A673 (cell line): ENCODE results near the gene ZNF770. TPM values are rescaled to one million over a fixed set of nuclear protein-coding genes. Genes with fewer than 3 reads are reported as not detected.

Experiments
- BruUV-seq: library from RNA; stranded (reverse); fragments of 400-500 nt; replicated peaks from 2 replicates; lab custom pipeline; 2021; lab: Mats Ljungman, UMichigan
- CTCF ChIA-PET: fragments of 300-600 bp; sonication (Branson Sonifier 250); formaldehyde crosslinking; loops from one replicate; lab custom pipeline; 2022; ENCODE audit warnings: antibody characterized with exemption; lab: Charles Lee
- POLR2A ChIA-PET: fragments of 300-600 bp; sonication (Branson Sonifier 250); formaldehyde crosslinking; loops from one replicate; lab custom pipeline; 2022; ENCODE audit warnings: antibody characterized with exemption; ENCODE audit not compliant: low non-redundant PET; lab: Charles Lee
- DNase-seq: peaks from one replicate; pipeline ENCODE4 v3.0.0-alpha.2; 2015; ENCODE audit warnings: low spot score
- H3K27ac ChIP-seq: fragments of 200-600 bp; sonication (generic); 2 replicates; pipeline ENCODE4 v1.5.1; 2016; ENCODE audit warnings: mixed run types, low read depth, mild to moderate bottlenecking, mixed read lengths, antibody characterized with exemption, low read length; ENCODE audit not compliant: poor library complexity, severe bottlenecking
- H3K27me3 ChIP-seq: fragments of 200-600 bp; sonication (generic); replicated peaks from 2 replicates; pipeline ENCODE4 v1.6.1; 2017; ENCODE audit warnings: mixed run types, low read depth, mild to moderate bottlenecking, mixed read lengths, antibody characterized with exemption, low read length; ENCODE audit not compliant: insufficient read depth, poor library complexity
- H3K36me3 ChIP-seq: fragments of 200-600 bp; sonication (generic); 2 replicates; pipeline ENCODE4 v1.6.1; 2016; ENCODE audit warnings: mixed run types, mild to moderate bottlenecking, mixed read lengths, antibody characterized with exemption, low read length; ENCODE audit not compliant: insufficient read depth, poor library complexity, severe bottlenecking
- H3K4me1 ChIP-seq: fragments of 200-600 bp; sonication (generic); 2 replicates; pipeline ENCODE4 v1.6.1; 2017; ENCODE audit warnings: mixed run types, mild to moderate bottlenecking, mixed read lengths, antibody characterized with exemption, low read length; ENCODE audit not compliant: insufficient read depth, poor library complexity, severe bottlenecking
- H3K4me3 ChIP-seq: fragments of 200-600 bp; sonication (generic); 2 replicates; pipeline ENCODE4 v1.5.1; 2016; ENCODE audit warnings: low read depth, mixed run types, mild to moderate bottlenecking, mixed read lengths, low read length; ENCODE audit not compliant: poor library complexity, severe bottlenecking
- H3K9me3 ChIP-seq: fragments of 200-600 bp; sonication (generic); 2 replicates; pipeline ENCODE4 v1.6.1; 2016; ENCODE audit warnings: mixed run types, low read depth, mild to moderate bottlenecking, mixed read lengths, antibody characterized with exemption, low read length; ENCODE audit not compliant: poor library complexity, severe bottlenecking
- CTCF ChIP-seq: fragments of 300-800, 200-600 bp; sonication (generic); conservative IDR thresholded peaks from 2 replicates; pipeline ENCODE4 v1.5.1; 2017; ENCODE audit warnings: low read depth, mild to moderate bottlenecking, antibody characterized with exemption, low read length, moderate library complexity, mixed read lengths
- EZH2 ChIP-seq: fragments of 200-600 bp; sonication (generic); IDR thresholded peaks from 2 replicates; pipeline ENCODE4 v1.6.1; 2017; ENCODE audit warnings: borderline replicate concordance, low read depth, mild to moderate bottlenecking, mixed read lengths, antibody characterized with exemption, low read length; ENCODE audit not compliant: poor library complexity, severe bottlenecking
- intact Hi-C: fragments of 100-400 bp; cut with micrococcal nuclease; formaldehyde crosslinking; loops from one replicate; pipeline ENCODE4 v1.10.0; 2022; ENCODE audit not compliant: unreplicated experiment
- total RNA-seq: library from RNA; stranded (reverse); gene quantifications from 2 replicates; pipeline ENCODE4 v1.2.3, GENCODE V29; 2021

Gene ZNF770
- total RNA-seq, 1 experiment from 2014 or later = 52.1 TPM

GRCh38 chr15:34942363-34942762, 45.7 kb downstream of the ZNF770 start:
- Histone ChIP-seq H3K36me3 (peaks cover 29% of the 10 kb centered on the region), H3K27me3 (no peaks in the 10 kb centered on the region), H3K4me3 (no peak overlapping the region), H3K4me1 (no peaks in the 10 kb centered on the region), H3K27ac (no peak overlapping the region), H3K9me3 (no peaks in the 10 kb centered on the region)
- BruUV-seq = no TSS peak
- ChIA-PET POLR2A (no interaction called here), CTCF (no interaction called here)
- intact Hi-C loops = no loop called here
- TF ChIP-seq EZH2 (no peak), CTCF (no peak)
- no peak for DNase-seq

DNA sequence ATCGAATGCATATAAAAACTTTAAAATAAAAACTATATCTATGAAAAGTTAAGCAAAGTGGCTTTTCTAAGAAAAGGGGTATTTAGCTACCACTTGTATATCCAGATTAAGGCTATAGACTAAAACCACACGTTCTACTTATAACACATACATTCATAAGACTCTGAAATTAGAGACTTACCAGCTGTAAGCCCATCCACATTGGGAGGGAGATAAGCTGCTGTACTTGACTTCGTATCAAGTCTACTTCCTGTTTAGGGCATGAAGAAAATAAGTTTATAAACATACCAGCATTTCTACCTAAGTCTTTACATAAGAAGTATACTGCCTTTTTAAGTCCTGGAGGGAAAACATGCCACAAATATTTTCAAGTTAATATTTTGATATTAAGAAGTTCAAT, 46.3 kb downstream of the ZNF770 start:
- no peak overlapping the region for H3K27ac ChIP-seq
- no peaks in the 10 kb centered on the region for H3K4me1 ChIP-seq
- BruUV-seq = no TSS peak
- POLR2A ChIA-PET = no interaction called here
- no peak for TF ChIP-seq CTCF
- no peak for TF ChIP-seq EZH2
- intact Hi-C loops = no loop called here
- H3K36me3 ChIP-seq = peaks cover 31% of the 10 kb centered on the region
- no peak for DNase-seq
- no peak overlapping the region for H3K4me3 ChIP-seq
- no peaks in the 10 kb centered on the region for H3K27me3 ChIP-seq
- no peaks in the 10 kb centered on the region for H3K9me3 ChIP-seq
- CTCF ChIA-PET = no interaction called here

DNA sequence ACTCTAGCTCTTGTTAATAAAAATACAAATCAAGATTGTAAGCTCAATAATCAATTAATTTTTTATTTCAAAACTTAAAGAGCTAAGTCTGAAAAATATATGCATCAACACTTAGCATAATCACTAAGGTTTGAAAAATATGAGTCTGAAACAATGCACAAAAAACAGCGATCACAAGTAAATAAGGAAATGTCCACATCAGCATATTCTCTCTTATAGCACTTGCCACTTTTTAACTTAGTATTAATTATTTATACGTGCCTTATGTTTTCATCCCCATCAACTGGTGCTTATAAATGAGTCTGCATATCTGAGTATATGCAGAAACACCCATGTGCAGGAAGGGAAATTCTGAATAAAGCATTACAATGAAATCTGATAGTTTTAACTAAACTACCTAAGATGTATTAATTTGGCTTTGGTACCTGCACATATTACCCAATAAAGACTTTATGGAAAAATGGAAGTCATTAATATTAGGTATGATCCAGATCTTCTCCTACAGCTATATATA, 46.8 kb downstream of the ZNF770 start:
- TF ChIP-seq CTCF (no peak), EZH2 (no peak)
- H3K36me3 ChIP-seq = peaks cover 31% of the 10 kb centered on the region
- POLR2A ChIA-PET = no interaction called here
- BruUV-seq = no TSS peak
- CTCF ChIA-PET = no interaction called here
- H3K4me3 ChIP-seq = no peak overlapping the region
- no peak for DNase-seq
- intact Hi-C loops = no loop called here
- no peaks in the 10 kb centered on the region for H3K4me1 ChIP-seq
- H3K9me3 ChIP-seq = no peaks in the 10 kb centered on the region
- H3K27me3 ChIP-seq = no peaks in the 10 kb centered on the region
- H3K27ac ChIP-seq = no peak overlapping the region
